Muscle of leg (tissue), 11 donors: ENCODE measurements around the gene NCAPD2. TPM values are rescaled to one million over a fixed set of nuclear protein-coding genes. Genes with fewer than 3 reads are reported as not detected.
A peak's percentile ranks its signal among the peaks of the same experiment; 100 is the strongest.

Source experiments
- DNase-seq: peaks from one replicate; pipeline ENCODE4 v3.0.0; 2013
- H3K27ac ChIP-seq: one replicate; pipeline ENCODE4 v1.5.1; 2013; ENCODE audit warnings: mild to moderate bottlenecking, low read length, control low read depth
- H3K27me3 ChIP-seq: one replicate; pipeline ENCODE4 v1.6.1; 2013; ENCODE audit warnings: low read length; ENCODE audit not compliant: control insufficient read depth, insufficient read depth
- H3K36me3 ChIP-seq: one replicate; pipeline ENCODE4 v1.6.1; 2013; ENCODE audit warnings: low read length; ENCODE audit not compliant: control insufficient read depth, insufficient read depth
- H3K4me1 ChIP-seq: one replicate; pipeline ENCODE4 v1.6.1; 2013; ENCODE audit warnings: low read length; ENCODE audit not compliant: control insufficient read depth, insufficient read depth
- H3K4me3 ChIP-seq: one replicate; pipeline ENCODE4 v1.5.1; 2013; ENCODE audit warnings: low read length, control low read depth
- H3K9me3 ChIP-seq: replicated peaks from 2 replicates; pipeline ENCODE4 v1.6.1; 2013; ENCODE audit warnings: low read depth, low read length; ENCODE audit not compliant: control insufficient read depth
- WGBS: methylation state at CpG from one replicate; pipeline ENCODE4 v1.1.5; 2013; ENCODE audit warnings: missing lambda C conversion rate; ENCODE audit not compliant: insufficient coverage; 5-methylcytosine and 5-hydroxymethylcytosine counted together
- polyA plus RNA-seq, 8 donors: library from polyadenylated mRNA; unstranded; fragments of 120-200 nt; gene quantifications; one replicate each; pipeline versions ENCODE4 v1.2.1 to v1.2.3, GENCODE V29; 2013; ENCODE audit warnings: inconsistent platforms in 1 of 8, low replicate concordance in 1 of 8; ENCODE audit not compliant: insufficient read length in 8 of 8, insufficient read depth in 1 of 8
- total RNA-seq: library from RNA; stranded (reverse); fragments of 120-200 nt; gene quantifications from one replicate; pipeline ENCODE4 v1.2.4, GENCODE V29; 2013

The NCAPD2 gene
- total and polyA plus RNA-seq, 9 donors = 24.4 to 52.0 (median 40.2) TPM

GRCh38 chr12:6524648-6525047, 30.7 kb downstream of the NCAPD2 start:
- Histone ChIP-seq H3K4me3 (no peak overlapping the region), H3K27ac (no peak overlapping the region), H3K27me3 (no peaks in the 10 kb centered on the region), H3K4me1 (no peaks in the 10 kb centered on the region), H3K9me3 (no peaks in the 10 kb centered on the region), H3K36me3 (peaks cover 96% of the 10 kb centered on the region)
- DNase-seq = no peak
- WGBS = 94% methylated on average over 3 of the region's 5 CpGs

- H3K27ac ChIP-seq = no peak overlapping the region
- 97% methylated on average over 6 of the region's 7 CpGs for WGBS
- H3K36me3 ChIP-seq = peaks cover 96% of the 10 kb centered on the region
- H3K4me1 ChIP-seq = no peaks in the 10 kb centered on the region
- H3K4me3 ChIP-seq = no peak overlapping the region
- H3K9me3 ChIP-seq = no peaks in the 10 kb centered on the region
- no peak for DNase-seq
- no peaks in the 10 kb centered on the region for H3K27me3 ChIP-seq
Observed at GRCh38 chr12:6526201-6526600, 32.3 kb downstream of the NCAPD2 start.

GRCh38 chr12:6526766-6527525, 33.0 kb downstream of the NCAPD2 start:
- peaks cover 91% of the 10 kb centered on the region for H3K36me3 ChIP-seq
- no peak overlapping the region for H3K4me3 ChIP-seq
- WGBS = 92% methylated on average over 10 of the region's 19 CpGs
- peaks cover 2% of the 10 kb centered on the region for H3K4me1 ChIP-seq
- no peaks in the 10 kb centered on the region for H3K27me3 ChIP-seq
- H3K9me3 ChIP-seq = no peaks in the 10 kb centered on the region
- no peak overlapping the region for H3K27ac ChIP-seq
- DNase-seq = no peak

GRCh38 chr12:6527711-6528110, 33.8 kb downstream of the NCAPD2 start:
- DNase-seq = no peak
- Histone ChIP-seq H3K4me1 (peaks cover 9% of the 10 kb centered on the region), H3K4me3 (no peak overlapping the region), H3K36me3 (peaks cover 86% of the 10 kb centered on the region), H3K27me3 (no peaks in the 10 kb centered on the region), H3K27ac (no peak overlapping the region), H3K9me3 (no peaks in the 10 kb centered on the region)
- 100% methylated on average over 1 of the region's 4 CpGs for WGBS

- H3K36me3 ChIP-seq = peaks cover 77% of the 10 kb centered on the region
- H3K27me3 ChIP-seq = no peaks in the 10 kb centered on the region
- H3K27ac ChIP-seq = no peak overlapping the region
- WGBS = 82% methylated on average over 8 of the region's 17 CpGs
- H3K4me1 ChIP-seq = peaks cover 19% of the 10 kb centered on the region
- H3K9me3 ChIP-seq = no peaks in the 10 kb centered on the region
- DNase-seq = no peak
- H3K4me3 ChIP-seq = no peak overlapping the region
Observed at GRCh38 chr12:6528539-6529235, 34.8 kb downstream of the NCAPD2 start.

- Histone ChIP-seq H3K36me3 (peaks cover 71% of the 10 kb centered on the region), H3K27me3 (no peaks in the 10 kb centered on the region), H3K9me3 (no peaks in the 10 kb centered on the region), H3K27ac (no peak overlapping the region), H3K4me1 (peaks cover 23% of the 10 kb centered on the region), H3K4me3 (no peak overlapping the region)
- DNase-seq = no peak
- WGBS = 90% methylated on average over 2 of the region's 9 CpGs
Observed at GRCh38 chr12:6529291-6529737, 35.4 kb downstream of the NCAPD2 start.

GRCh38 chr12:6530576-6531260, 36.8 kb downstream of the NCAPD2 start:
- 89% methylated on average over 14 of the region's 18 CpGs for WGBS
- no peaks in the 10 kb centered on the region for H3K9me3 ChIP-seq
- H3K36me3 ChIP-seq = peaks cover 62% of the 10 kb centered on the region
- H3K4me3 ChIP-seq = no peak overlapping the region
- no peaks in the 10 kb centered on the region for H3K27me3 ChIP-seq
- H3K27ac ChIP-seq = no peak overlapping the region
- H3K4me1 ChIP-seq = peaks cover 29% of the 10 kb centered on the region
- no peak for DNase-seq

GRCh38 chr12:6532051-6532926, 38.4 kb downstream of the NCAPD2 start:
- Histone ChIP-seq H3K27ac (peak overlapping the region; percentile 99), H3K9me3 (no peaks in the 10 kb centered on the region), H3K27me3 (no peaks in the 10 kb centered on the region), H3K36me3 (peaks cover 62% of the 10 kb centered on the region), H3K4me3 (peak overlapping the region; percentile 99), H3K4me1 (peaks cover 45% of the 10 kb centered on the region)
- WGBS = 21% methylated on average over 16 of the region's 20 CpGs
- peak; percentile 80 for DNase-seq

- WGBS = 1% methylated on average over 12 of the region's 14 CpGs
- Histone ChIP-seq H3K27ac (peak overlapping the region; percentile 99), H3K36me3 (peaks cover 63% of the 10 kb centered on the region), H3K27me3 (no peaks in the 10 kb centered on the region), H3K4me1 (peaks cover 50% of the 10 kb centered on the region), H3K4me3 (peak overlapping the region; percentile 99), H3K9me3 (no peaks in the 10 kb centered on the region)
- peak; percentile 87 for DNase-seq
Observed at GRCh38 chr12:6532927-6533652, 39.2 kb downstream of the NCAPD2 start.
